Measurements from ENCODE around the gene SUSD6.
A peak's percentile ranks its signal among the peaks of the same experiment; 100 is the strongest.
"Not testable (repeated sequence)": the region's sequence is repeated elsewhere in the genome, so short reads cannot be mapped to it uniquely, and the experiment has no call there.

The SUSD6 gene

GRCh38 chr14:69719501-69719951 is 108.1 kb downstream of the SUSD6 start:
- peak; percentile 92 for DNase-seq

GRCh38 chr14:69720912-69721311 is 109.5 kb downstream of the SUSD6 start:
- DNase-seq = no peak

- peak; percentile 69 for DNase-seq
Observed at GRCh38 chr14:69726761-69727511, 115.5 kb downstream of the SUSD6 start.

- DNase-seq = no peak
Observed at GRCh38 chr14:69727860-69728259, 116.5 kb downstream of the SUSD6 start.

GRCh38 chr14:69731919-69732598 is 120.7 kb downstream of the SUSD6 start:
- DNase-seq = not testable (repeated sequence)

GRCh38 chr14:69736405-69736804 is 125.0 kb downstream of the SUSD6 start:
- DNase-seq = not testable (repeated sequence)

- DNase-seq = no peak
Observed at GRCh38 chr14:69741055-69741454, 129.7 kb downstream of the SUSD6 start.

- no peak for DNase-seq
Observed at GRCh38 chr14:69749956-69750355, 138.6 kb downstream of the SUSD6 start.

GRCh38 chr14:69750495-69750894 is 139.1 kb downstream of the SUSD6 start:
- no peak for DNase-seq

- DNase-seq = no peak
Observed at GRCh38 chr14:69752773-69753172, 141.4 kb downstream of the SUSD6 start.

- no peak for DNase-seq
Observed at GRCh38 chr14:69753860-69754259, 142.5 kb downstream of the SUSD6 start.

- no peak for DNase-seq
Observed at GRCh38 chr14:69754487-69754886, 143.1 kb downstream of the SUSD6 start.

GRCh38 chr14:69755296-69755695 is 143.9 kb downstream of the SUSD6 start:
- DNase-seq = no peak

GRCh38 chr14:69755784-69756183 is 144.4 kb downstream of the SUSD6 start:
- DNase-seq = no peak

- DNase-seq = no peak
Observed at GRCh38 chr14:69756298-69756697, 144.9 kb downstream of the SUSD6 start.

- no peak for DNase-seq
Observed at GRCh38 chr14:69760810-69761209, 149.4 kb downstream of the SUSD6 start.

- no peak for DNase-seq
Observed at GRCh38 chr14:69763761-69764510, 152.5 kb downstream of the SUSD6 start.
